Omental fat pad (tissue), 4 donors: ENCODE measurements around the gene CCDC127. TPM values are rescaled to one million over a fixed set of nuclear protein-coding genes. Genes with fewer than 3 reads are reported as not detected.
"Not testable (repeated sequence)": the region's sequence is repeated elsewhere in the genome, so short reads cannot be mapped to it uniquely, and the experiment has no call there.

Experiments used
- ATAC-seq: fragments of 150-250 bp; one replicate; pipeline ENCODE4 v1.9.1; 2016; ENCODE audit warnings: mild to moderate bottlenecking, moderate library complexity; ENCODE audit not compliant: low FRiP score
- DNase-seq: peaks from one replicate; pipeline ENCODE4 v3.0.0-alpha.2; 2019; ENCODE audit warnings: low spot score
- total RNA-seq, 4 donors: library from RNA; depleted of rRNA; stranded (reverse); fragments of >200 nt; gene quantifications; one replicate each; pipeline ENCODE4 v1.1.0, GENCODE V29; 2016
- TF ChIP-seq, protein P1 (sequence below), 3 donors: fragments of 450-650 bp; IDR thresholded peaks; one replicate each; pipeline ENCODE4 v1.5.1; 2016 to 2017; ENCODE audit warnings: antibody characterized with exemption in 3 of 3, mild to moderate bottlenecking in 3 of 3, moderate library complexity in 2 of 3

The CCDC127 gene
- total RNA-seq, 4 donors from 2014 or later, result 4.7 to 10.6 (median 5.5) TPM

DNA sequence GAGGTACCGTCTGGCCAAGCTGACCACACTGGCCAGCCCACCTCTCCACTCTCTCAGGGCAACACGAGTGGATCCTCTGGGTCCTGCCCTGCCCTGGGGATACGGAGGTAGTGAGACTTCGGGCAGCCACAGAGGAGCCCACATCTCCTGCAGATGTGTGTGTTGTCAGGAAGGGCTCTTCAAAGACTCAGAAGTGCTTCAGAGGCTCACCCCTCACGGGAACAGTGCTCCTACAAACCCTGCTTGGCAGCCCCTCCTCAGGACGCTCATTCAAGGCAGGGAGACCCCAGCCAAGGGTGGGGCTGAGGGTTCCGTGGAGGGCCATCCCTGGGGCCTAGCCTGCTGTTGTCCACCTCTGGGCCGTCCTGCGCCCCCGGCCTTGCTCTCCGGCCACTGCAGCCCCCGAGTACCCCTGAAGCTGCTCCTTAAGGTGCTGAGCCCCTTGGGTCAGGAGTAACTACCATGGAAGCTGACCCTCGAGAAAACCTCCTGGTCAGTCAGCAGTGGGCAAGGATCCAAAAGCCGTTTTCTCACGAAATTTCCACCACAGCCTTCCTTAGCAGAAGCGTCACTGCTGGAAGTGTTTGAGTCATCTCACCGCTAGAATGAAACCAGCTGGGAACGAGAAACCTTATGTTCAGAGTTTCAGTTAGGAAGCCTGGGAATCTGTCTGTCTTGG lies 49.8 kb downstream of the CCDC127 start:
- no peak for DNase-seq
- ATAC-seq, result no peak
- TF ChIP-seq, protein P1, sequence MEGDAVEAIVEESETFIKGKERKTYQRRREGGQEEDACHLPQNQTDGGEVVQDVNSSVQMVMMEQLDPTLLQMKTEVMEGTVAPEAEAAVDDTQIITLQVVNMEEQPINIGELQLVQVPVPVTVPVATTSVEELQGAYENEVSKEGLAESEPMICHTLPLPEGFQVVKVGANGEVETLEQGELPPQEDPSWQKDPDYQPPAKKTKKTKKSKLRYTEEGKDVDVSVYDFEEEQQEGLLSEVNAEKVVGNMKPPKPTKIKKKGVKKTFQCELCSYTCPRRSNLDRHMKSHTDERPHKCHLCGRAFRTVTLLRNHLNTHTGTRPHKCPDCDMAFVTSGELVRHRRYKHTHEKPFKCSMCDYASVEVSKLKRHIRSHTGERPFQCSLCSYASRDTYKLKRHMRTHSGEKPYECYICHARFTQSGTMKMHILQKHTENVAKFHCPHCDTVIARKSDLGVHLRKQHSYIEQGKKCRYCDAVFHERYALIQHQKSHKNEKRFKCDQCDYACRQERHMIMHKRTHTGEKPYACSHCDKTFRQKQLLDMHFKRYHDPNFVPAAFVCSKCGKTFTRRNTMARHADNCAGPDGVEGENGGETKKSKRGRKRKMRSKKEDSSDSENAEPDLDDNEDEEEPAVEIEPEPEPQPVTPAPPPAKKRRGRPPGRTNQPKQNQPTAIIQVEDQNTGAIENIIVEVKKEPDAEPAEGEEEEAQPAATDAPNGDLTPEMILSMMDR (IDR thresholded peaks at IDR 0.05), result no peak

DNA sequence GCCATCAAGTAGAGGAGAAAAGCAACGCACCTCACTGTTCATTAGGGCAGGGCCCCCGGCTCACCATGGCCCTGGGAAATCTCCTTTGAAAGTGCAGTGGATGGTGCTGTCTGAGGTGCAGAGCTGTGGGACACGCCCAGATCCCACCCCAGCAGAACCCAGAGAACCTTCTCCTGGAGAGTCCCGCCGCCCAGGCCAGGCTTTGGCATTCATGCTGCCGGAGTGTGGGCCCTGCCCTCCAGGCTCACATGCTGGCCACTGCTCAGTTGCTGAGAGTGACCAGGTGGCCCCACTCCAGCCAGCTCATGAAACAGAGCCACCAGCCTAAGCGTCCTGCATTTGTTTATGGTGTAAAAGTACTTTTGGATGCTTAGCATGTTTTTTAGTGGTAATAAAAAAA lies 50.4 kb downstream of the CCDC127 start:
- ATAC-seq, result no peak
- no peak for DNase-seq
- TF ChIP-seq, protein P1 (IDR thresholded peaks at IDR 0.05), result no peak

DNA sequence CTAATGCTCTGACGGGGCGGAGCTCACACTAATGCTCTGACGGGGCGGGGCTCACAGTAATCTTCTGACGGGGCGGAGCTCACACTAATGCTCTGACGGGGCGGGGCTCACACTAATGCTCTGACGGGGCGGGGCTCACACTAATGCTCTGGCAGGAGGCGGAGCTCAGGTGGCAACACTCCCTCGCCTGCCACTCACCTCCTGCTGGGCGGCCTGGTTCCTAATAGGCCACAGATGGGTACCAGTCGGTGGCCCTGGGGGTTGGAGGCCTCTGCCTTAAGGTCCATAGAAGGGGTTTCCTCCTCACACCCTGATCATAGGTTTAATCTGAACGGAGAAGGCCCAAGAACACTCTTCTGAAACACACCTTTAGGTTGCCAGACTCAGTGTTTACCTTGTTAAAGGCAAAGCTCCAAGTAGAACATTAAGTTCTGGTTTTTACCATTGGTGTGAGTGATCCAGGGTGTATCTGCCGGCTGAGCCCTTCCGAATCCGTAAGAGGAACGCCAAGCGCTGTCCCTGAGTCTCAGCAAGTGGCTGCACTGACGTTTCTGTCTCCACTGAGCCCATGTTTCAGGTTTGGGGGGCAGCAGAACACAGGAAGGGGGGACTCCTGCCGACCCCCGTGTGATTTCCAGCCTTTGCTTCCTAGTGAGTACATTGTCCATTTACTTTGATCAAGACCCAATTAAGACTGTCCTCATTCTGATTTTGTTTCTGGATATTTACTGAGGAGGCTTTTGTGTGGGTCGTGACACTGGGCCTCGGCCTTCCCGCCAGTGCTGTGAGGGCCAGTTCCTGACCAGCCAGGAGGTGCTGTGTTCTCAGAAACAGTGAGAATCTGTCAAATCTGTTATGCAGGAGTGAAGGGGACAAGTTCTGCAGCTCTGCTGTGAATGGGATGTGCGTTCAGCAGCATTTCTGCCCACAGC lies 51.2 kb downstream of the CCDC127 start:
- ATAC-seq, result no peak
- DNase-seq, result no peak
- TF ChIP-seq, protein P1 (IDR thresholded peaks at IDR 0.05), result no peak

DNA sequence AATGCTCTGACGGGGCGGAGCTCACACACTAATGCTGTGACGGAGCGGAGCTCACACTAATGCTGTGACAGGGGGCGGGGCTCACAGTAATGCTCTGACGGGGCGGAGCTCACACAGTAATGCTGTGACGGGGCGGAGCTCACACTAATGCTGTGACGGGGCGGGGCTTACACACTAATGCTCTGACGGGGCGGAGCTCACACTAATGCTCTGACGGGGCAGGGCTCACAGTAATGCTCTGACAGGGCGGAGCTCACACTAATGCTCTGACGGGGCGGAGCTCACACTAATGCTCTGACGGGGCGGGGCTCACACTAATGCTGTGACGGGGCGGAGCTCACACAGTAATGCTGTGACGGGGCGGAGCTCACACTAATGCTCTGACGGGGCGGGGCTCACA lies 53.2 kb downstream of the CCDC127 start:
- ATAC-seq, DNase-seq: not testable (repeated sequence)

DNA sequence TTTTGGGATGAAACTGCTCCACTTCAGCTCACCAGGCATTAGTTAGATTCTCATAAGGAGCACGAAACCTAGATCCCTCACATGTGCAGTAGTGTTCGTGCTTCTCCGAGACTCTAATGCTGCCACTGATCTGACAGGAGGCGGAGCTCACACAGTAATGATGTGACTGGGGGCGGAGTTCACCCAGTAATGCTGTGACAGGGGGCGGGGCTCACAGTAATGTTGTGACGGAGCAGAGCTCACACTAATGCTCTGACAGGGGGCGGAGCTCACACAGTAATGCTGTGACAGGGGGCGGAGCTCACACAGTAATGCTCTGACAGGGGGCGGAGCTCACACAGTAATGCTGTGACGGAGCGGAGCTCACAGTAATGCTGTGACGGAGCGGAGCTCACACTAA lies 53.7 kb downstream of the CCDC127 start:
- no peak for DNase-seq
- TF ChIP-seq, protein P1 (IDR thresholded peaks at IDR 0.05), result no peak
- no peak for ATAC-seq

DNA sequence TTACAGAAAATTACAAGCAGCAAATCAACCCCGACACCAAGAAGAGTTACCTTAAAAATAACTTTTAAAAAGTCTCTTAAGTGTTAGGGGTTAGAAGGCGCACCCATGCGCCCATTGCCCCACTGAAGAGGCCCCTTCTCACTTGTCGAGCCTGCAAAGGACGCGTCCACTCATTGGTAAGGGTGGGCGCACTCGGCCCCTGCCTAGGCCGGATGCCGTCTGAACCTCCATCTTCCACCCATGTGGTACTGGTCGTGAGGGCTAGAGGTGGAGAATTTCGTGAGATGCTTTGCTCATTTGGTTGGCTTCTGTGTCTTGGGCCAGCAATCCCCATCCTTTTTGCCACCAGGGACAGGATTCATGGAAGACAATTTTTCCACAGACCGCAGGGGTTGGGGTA lies 54.1 kb downstream of the CCDC127 start:
- DNase-seq, result no peak

DNA sequence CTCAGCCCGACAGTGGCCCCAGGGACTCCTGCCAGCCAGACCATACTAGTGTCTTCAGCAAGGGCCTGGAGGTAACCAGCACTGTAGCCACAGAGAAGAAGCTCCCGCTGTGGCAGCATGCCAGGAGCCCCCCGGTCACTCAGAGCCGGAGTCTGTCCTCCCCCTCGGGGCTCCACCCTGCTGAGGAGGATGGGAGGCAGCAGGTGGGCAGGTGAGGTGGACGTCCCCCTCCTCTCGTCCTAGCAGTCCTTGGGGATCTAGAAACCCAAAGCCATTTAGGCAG lies 54.7 kb downstream of the CCDC127 start:
- ATAC-seq, result no peak
- no peak for DNase-seq
- TF ChIP-seq, protein P1 (IDR thresholded peaks at IDR 0.05), result no peak

More for the DNA sequence above, 54.1 kb downstream of the CCDC127 start:
- TF ChIP-seq, protein P1 (IDR thresholded peaks at IDR 0.05), result no peak
- ATAC-seq, result no peak
